ENCODE results near the gene OTOS.

DNA sequence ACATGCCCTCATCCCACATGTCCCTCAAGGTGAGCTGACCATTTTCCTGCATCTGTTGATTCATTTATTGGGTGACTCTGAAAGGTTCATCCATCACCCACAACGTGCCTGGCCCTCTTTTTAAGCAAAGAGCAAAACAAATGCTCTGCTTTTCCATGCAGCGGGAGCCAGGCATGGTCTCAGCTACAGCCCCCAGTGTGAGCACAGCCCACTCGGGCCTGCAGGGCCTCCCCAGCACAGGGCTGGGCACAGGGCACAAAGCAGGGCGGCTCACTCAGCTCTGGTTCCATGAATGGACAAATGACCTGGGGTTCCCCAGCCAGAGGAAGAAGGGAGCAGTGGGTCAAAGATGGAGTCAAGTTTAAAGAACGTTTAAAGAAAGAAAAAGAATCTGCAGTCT, 24.1 kb upstream of the OTOS start:
- TF ChIP-seq CTCF (IDR thresholded peaks at IDR 0.05; ENCODE audit: poor library complexity, severe bottlenecking): no peak
- no peak for TF ChIP-seq RAD21 (conservative IDR thresholded peaks at IDR 0.05)

Measured in neural cell (in vitro differentiated cells).